ENCODE results near the gene TLE7.

The TLE7 gene

DNA sequence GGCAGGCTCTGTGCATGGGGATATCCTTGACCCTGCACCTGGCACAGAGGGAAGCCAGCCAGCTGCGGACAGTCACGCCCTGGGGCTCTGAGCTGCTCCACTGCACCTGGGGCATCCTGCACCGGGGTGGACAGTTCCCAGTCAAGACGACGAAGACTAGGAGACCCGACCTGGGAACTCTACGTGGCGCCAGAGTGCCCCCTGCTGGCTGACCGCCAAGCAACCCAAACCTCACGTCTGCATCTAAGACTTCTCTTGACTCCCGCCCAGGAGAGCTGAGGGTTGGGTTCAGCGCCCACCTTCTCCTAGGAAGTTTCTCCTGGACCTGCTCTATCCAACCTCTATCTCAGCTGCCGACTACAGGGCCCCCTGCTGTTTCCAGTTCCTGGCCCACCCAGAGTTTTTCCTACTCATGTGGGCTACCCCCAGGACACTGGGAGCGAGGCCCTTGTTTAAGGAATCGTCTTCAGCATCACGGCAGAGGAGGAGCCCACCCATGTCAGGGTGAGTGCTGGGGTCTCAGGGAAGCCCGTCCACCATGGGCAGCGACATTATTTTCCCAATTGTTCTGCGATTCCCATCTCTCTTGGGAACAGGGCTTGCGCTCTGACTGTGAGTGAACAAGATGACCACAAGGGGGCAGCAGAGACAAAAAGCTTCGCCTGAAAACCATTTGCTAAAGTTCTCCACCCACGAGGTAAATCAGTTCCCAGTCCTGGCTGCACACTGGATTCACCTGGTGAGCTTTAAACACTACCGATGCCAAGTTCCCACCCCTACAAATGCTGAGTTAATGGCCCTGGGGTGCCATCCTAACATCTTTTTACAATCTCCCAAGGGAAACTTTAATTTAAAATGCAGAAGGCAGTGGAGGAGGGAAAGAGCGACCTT lies 29.3 kb downstream of the TLE7 start:
- peak; percentile 37 to 47 for DNase-seq (ENCODE audit: low read depth in 2 of 2)

DNA sequence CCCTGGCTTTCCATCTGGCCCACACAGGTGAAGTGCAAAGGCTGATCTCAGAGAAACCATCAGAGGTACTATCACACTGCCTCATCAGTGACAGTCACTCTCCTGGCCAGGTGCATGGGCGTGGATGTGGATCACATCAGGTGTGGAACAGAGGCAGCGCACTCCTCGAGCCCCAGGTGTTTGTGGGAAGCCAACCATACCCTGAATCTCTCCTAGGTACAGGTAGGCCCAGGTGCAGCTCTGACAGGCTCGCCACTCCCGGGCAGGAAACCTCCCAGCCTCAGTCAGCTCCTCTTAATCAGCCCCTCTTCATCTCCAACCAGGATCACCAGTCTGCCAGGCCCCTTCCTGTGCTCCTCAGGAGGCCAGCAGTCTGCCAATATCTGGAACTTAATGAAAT lies 31.7 kb downstream of the TLE7 start:
- no peak for DNase-seq (ENCODE audit: low read depth in 2 of 2)

DNA sequence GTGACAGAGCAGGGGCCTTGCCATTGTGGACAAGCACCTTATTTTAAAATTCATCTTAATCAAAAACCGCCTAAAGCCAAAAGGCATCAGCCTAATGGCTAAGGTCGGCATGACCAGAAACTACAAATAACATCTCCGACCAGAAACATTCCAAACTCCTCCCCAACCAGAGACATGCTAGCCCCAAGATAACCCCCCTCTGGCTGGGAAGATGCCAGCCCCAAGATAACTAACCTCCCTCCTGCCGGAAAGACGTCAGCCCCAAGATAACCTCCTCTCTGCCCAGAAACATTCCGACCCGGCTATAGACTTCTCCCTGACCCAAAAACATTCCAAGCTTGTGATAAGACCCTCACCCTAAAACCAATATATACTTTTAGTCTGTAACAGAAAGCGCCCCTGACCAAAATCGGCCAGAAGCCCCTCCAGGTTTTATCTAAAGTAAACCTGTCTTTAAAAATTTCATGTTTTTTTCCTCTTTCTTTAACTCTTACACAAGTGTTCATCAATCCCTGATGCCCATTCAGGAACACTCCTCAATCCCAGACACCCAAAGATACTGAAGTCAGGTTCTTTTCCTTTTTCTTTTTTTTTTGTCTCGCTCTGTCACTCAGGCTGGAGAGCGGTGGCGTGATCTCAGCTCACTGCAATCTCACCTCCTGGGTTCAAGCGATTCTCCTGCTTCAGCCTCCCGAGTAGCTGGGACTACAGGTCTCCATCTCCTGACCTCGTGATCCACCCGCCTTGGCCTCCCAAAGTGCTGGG lies 32.7 kb downstream of the TLE7 start:
- no peak for DNase-seq (ENCODE audit: low read depth in 2 of 2)

DNA sequence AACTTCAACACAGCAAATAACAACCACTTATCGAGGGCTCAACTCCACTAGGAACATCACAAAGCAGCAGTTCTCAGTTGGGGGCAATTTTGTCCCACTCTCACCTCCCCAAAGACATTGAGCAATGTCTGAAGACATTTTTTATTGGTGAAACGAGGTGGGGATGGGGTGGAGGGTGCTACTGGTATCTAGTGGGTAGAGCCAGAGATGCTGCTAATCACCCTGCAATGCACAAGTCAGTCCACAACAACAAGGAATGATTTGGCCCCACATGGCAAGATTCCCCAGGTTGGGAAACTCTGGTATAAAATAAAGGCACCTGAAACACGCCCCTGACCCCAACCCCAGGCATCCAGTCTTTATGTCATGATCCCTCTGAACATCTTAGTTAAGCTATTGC lies 33.3 kb downstream of the TLE7 start:
- no peak for DNase-seq (ENCODE audit: low read depth in 2 of 2)

DNA sequence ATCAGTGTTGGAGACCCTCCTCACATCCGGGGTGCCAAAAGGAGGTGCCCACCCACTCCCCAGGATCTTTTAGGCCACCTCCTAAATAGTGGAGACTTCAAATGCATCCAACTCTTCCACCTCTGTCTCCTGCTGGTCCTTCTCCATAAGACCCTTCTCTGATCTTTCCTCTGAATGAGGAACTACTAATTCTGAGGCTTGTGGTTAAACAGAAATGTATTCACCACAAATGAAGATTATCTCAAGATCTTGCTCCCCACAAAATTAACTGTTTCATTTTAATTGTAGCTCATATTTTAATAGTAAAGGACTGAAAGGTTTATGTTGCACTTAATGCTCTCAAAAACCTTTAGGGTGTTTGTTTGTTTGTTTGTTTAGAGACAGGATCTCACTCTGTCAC lies 34.1 kb downstream of the TLE7 start:
- no peak for DNase-seq (ENCODE audit: low read depth in 2 of 2)

DNA sequence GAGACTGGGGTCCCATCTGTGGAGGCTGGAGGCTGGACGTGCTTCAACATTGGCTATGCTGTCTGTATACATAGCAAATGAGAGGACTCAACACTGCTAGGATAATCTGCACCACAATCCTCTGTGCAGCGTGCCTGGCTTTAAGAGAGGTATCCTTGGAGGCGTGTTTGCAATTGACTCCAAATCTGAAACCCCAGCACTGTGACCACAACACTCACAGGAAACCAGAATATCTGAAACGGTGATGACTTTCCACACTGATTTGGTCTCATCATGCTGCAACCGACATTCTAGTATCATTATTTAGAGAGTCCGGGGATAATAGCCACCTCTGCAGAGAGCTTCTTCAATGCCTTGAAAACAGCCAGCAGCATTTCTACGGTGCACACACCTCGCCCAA lies 35.1 kb downstream of the TLE7 start:
- no peak for DNase-seq (ENCODE audit: low read depth in 2 of 2)

DNA sequence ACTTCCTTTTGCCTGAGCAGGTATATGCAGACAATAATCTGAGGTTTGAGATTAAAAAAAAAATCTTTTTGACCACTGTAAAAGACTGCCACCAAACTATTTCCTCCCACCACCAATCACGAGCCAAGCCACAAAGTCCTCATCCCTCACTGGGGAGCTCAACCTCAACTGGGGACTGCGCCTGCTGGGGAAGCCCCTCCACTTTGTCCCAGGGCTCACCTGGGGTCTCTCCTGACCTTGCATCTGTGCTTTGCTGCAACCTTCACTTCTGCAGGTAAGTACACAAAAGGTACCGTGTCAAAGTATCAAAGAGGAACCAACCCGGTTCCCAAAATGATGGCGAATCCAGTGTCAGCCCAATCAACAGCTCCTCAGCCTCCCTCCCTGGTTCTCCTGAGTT lies 35.5 kb downstream of the TLE7 start:
- DNase-seq (ENCODE audit: low read depth in 2 of 2), result no peak

DNA sequence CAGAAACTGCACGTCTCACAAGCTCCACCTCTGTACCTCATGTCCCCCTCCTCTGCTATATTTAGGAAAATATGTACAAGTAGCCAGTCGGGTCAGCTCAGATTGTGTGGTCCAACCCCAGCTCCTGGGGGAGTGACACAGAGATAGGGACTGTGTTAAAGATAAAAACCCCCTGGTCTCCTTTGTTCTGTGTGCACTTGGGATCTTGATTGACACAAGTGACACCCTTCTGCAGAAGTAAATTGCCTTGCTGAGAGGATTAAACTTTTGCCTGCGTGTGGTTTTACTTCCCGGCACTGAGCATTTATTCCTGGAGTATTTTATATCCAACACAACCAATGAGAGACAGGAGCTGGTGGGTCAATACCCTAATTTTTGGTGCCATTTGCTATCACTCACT lies 37.5 kb downstream of the TLE7 start:
- DNase-seq (ENCODE audit: low read depth in 2 of 2), result no peak

DNA sequence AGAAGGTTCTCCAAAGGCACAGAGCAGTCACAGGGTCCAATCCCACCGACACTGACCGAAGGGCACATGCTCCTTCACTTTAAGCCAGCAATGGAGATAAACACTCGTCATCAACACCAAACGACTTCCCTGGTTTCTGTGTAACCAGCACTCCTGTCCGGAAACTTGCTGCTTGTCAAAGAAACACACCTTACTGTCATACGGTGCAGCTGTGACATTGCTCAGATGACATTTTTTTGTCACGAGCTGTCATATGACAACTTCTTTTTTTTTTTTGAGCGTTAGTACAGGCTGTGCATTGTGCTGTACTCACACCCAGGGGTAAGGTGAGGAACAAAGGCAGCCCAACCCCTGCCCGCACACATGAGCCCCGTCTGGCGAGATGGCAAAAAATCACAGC lies 39.2 kb downstream of the TLE7 start:
- DNase-seq (ENCODE audit: low read depth in 2 of 2), result no peak

DNA sequence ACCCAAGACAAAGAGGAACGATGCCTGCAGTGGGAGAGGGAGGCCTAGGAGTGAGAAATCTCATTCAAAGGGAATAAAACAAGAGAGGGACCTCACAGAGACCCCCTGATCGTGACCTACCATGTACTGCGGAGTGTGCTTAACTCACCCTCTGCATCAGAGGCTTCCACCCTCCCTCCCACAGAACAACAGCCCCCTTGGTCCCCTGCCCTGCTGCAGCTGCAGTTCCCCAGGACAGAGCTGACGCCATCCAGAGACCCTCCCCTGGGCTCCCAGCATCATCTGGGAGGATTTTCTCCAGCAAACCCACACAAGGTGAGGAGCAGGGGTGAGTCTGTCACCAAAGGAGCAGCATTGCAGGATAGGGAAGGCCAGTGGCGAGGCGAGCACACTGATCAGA lies 39.8 kb downstream of the TLE7 start:
- no peak for DNase-seq (ENCODE audit: low read depth in 2 of 2)

DNA sequence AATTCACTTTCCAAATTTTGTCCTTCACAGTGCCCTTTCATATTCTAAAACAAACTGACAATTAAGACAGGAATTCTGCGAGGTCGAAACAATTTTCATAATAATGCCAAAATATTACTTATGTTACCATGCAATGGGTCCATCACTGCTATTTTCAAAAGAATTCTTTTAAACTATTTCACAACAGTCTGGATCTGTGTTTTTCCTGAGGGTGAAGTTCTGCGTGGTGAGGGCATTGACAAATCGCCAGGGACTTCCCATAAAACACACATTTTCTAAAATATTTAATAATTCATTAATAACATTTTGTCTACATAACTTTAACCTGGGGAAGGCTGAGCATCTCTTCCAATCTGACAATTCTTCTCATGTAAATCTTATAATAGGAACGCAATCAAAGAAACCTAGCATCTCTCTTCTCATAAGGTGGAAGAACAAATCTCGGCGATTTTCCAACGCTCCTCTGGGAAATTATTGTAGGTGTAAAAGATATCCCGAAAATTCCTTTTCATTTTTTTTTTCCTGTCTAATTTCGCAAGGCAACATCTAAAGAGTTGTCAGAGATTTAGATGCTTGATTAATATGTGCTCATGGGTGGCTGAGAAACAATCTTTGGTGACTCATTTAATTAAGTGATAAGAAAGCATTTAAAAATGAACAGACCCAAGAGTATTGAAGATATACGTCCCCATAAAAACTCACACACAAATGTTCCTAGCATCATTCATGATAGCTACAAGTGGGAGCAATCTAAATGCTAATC lies 41.9 kb downstream of the TLE7 start:
- no peak for DNase-seq (ENCODE audit: low read depth in 2 of 2)

DNA sequence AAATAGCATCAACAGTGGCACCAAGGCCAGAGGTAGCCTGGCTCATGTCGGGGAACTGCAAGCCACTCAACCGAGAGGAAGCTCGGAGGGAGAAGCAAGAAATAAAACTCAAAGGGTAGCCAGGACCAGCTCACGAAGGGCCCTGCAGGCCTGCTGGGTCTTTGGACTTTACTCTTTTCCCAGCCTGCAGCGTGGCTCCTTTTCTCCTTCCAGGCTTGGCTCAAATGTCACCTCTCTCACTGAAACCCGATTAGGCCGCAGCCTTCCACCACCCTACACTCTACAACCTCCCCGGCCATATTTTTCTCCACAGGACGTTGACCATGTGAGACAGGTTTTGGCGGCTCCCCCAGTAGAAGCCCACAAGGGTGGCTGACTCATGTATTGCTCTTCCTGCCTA lies 45.3 kb downstream of the TLE7 start:
- DNase-seq (ENCODE audit: low read depth in 2 of 2), result no peak

DNA sequence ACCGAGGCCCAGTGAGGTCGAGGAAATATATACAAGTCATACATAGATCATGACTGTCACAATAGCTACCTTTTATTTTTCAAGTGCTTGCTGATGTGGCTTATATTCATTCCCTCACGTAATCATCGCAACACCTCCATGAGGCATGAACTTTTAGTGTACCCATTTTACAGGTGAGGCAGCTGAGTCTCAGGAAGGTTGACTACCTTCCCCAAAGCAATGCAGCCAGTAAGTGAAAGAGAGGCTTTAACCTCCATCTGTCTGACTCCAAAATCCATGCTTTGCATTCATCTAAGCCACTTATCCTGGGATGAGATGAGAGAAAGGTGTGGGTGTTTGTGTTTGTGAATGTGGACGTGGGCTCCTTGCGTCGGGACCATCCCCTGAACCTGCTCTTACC lies 52.5 kb downstream of the TLE7 start:
- DNase-seq (ENCODE audit: low read depth in 2 of 2), result no peak

DNA sequence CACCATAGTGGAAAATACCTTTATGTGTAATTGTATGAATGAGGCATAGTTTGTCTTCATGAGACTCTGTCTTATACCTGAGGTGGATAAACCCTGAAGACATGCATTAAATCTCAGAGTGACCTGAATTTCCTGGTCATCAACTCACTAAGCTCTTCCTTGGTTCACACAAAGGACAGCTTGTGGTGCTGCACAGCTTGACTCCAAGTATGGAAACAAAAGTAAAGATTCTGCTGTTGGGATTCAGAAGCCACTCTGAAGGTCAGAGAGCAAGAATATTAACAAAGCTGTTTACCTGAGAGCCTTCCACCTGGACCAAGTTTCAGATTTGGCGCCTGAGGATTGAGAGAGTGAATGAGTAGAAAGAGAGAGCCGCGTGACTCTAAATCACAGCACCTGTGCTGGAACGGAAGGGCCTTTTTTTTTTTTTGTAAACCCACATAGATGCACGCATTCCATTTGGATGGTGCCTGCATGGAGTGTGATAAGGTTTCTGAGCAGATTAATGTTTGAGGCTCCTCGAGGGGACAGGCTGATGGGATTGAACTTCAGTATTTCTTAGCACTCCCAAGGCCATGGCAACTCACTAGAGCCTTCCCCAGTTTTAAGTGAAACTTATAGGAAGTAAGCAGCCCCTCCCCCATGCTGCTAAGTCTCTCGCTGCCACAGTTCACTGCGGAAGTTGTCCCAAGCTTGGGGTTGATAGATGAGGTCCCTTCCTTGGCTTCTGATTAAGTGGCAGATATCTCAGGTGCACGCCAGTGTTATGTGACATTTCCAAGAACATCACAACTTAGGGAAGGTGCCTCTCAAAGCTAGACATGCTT lies 54.6 kb downstream of the TLE7 start:
- no peak for DNase-seq (ENCODE audit: low read depth in 2 of 2)

DNA sequence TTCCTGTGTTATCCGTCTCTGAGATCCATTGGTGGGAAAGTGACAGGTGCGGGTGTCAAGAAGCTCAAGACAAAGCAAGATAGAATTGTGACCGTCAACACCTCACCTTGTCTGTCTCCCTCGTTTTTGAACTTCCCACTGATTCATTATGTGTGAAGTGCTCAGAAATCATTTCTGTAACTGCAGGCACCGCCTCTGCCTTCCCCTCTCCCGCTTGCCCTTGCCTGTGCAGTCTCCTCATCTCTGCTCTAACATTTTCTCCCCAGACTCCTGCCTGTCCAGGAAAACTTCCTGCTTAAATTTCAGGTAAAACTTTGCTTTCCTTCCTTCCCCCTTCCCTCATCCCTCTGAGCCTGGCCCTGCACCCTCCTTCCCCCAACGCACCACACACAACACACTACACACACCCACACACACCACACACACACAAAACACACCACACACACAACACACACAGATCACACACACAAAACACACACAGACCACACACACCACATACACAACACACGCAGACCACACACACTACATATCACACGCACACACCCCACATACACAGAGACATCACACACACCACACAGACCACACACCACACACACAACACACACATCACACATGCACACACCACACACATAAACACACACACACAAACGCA lies 57.7 kb downstream of the TLE7 start:
- DNase-seq (ENCODE audit: low read depth in 2 of 2), result no peak

DNA sequence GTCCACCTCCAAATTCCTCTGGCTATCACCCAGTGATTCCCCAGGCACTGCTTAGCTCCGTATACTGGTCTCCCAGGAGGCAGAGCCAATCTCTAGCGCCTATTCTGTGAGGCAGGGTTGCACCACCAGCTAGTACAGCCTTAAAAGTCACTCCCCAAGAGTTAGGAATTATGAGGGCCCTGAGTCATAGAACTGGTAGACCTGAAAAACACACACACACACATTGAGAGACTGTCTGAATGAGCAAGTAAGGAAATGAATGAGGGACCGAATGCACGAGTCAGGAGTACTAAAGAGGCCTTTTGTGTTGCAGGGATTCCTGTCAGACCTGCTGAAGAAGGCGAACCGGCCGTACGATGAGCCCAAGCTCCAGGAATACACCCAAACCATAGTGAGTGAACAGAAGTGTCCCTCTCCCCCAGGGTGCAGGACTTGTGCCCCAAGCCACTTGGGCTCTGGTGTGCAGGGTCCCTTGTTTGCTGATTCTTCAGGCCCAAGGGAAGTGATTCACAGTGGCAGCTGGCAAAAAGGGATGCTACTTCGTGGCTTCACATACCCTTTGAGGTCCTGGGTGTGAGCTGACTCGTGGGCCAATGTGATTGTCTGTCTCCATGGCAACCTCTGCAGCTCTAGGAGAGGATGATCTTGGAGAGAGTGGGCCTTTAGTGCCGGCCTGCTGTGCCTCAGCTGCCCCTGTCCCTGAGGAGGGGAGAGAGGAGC lies 58.6 kb downstream of the TLE7 start:
- no peak for DNase-seq (ENCODE audit: low read depth in 2 of 2)

DNA sequence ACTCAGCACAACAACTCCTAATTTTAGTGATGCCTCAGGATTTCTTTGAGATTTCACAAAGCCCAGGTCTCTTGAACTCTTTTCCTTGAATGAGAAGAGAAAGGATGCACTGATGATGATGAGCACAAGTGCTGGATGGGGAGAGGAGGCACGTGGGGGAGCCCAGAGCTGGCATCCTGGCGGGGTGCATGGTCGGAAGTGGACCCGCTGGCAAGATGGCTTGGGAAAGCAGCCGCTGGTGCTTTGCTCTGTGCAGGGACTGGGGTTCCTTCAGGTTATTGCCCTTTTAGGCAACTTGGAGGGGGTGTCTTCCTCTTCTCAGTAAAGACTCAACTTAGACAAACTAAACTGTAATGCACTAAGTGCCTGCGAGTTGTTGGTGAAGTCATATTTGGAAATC lies 61.0 kb downstream of the TLE7 start:
- DNase-seq (ENCODE audit: low read depth in 2 of 2), result no peak
